B cell (primary cell): ENCODE data around the gene JMJD6. TPM values are rescaled to one million over a fixed set of nuclear protein-coding genes. Genes with fewer than 3 reads are reported as not detected.

ENCODE experiments used
- ATAC-seq: fragments of 200-7000 bp; cut with Tn5 transposase; one replicate; pipeline ENCODE4 v1.10.0; 2021; ENCODE audit warnings: low read depth, mild to moderate bottlenecking, moderate number of reproducible peaks, moderate library complexity
- CTCF ChIA-PET: fragments of 350-600 bp; sonication (Branson Sonifier 250); formaldehyde crosslinking; loops from one replicate; lab custom pipeline; 2021; ENCODE audit warnings: antibody characterized with exemption, inconsistent platforms; lab: Charles Lee
- POLR2A ChIA-PET: fragments of 350-600 bp; sonication (Branson Sonifier 250); formaldehyde crosslinking; loops from one replicate; lab custom pipeline; 2021; ENCODE audit warnings: antibody characterized with exemption; lab: Charles Lee
- DNase-seq: peaks from one replicate; pipeline ENCODE4 v3.0.0; 2013
- H2AFZ ChIP-seq: 2 replicates; pipeline ENCODE4 v1.6.1; 2012; ENCODE audit warnings: mild to moderate bottlenecking, low read depth, low read length; ENCODE audit not compliant: insufficient read depth, poor library complexity, severe bottlenecking
- H3K27ac ChIP-seq, 2 donors: 1 replicate in 1 of 2; 2 replicates in 1 of 2; pipeline ENCODE4 v1.5.1; 2012 to 2013; ENCODE audit warnings: low read length in 2 of 2, mild to moderate bottlenecking in 2 of 2, moderate library complexity in 1 of 2
- H3K27me3 ChIP-seq, 4 experiments: fragments of 200-600 bp in 1 of 4; sonication (generic) in 1 of 4; replicated peaks in 1 of 4; 1 replicate in 2 of 4; 2 replicates in 2 of 4; pipeline versions ENCODE4 v1.6.1 to v1.7.0; 2013 to 2016; ENCODE audit warnings: low read length in 3 of 4, mild to moderate bottlenecking in 2 of 4, mixed read lengths in 1 of 4, moderate library complexity in 1 of 4; ENCODE audit not compliant: insufficient read depth in 4 of 4, control insufficient read depth in 3 of 4; ENCODE audit errors: control extremely low read depth in 1 of 4
- H3K36me3 ChIP-seq, 2 experiments: replicated peaks in 1 of 2; 1 replicate in 1 of 2; 2 replicates in 1 of 2; pipeline versions ENCODE4 v1.6.1 to v1.7.1; 2013; ENCODE audit warnings: low read length in 1 of 2; ENCODE audit not compliant: insufficient read depth in 2 of 2, control insufficient read depth in 1 of 2; ENCODE audit errors: control extremely low read depth in 1 of 2, extremely low read depth in 1 of 2
- H3K4me1 ChIP-seq, 2 donors: fragments of 200-600 bp in 1 of 2; sonication (generic) in 1 of 2; 1 replicate in 1 of 2; 2 replicates in 1 of 2; pipeline versions ENCODE4 v1.5.1 to v1.6.1; 2013 to 2017; ENCODE audit warnings: low read length in 2 of 2; ENCODE audit not compliant: control insufficient read depth in 2 of 2, insufficient read depth in 2 of 2
- H3K4me2 ChIP-seq: replicated peaks from 2 replicates; pipeline ENCODE3; 2012; ENCODE audit warnings: mild to moderate bottlenecking, low read depth, low read length; ENCODE audit not compliant: poor library complexity, severe bottlenecking
- H3K4me3 ChIP-seq, 5 experiments: fragments of 200-600 bp in 1 of 5; sonication (generic) in 1 of 5; 1 replicate in 3 of 5; 2 replicates in 2 of 5; pipeline versions ENCODE4 v1.5.1 to v1.7.0; 2011 to 2016; ENCODE audit warnings: low read length in 4 of 5, mild to moderate bottlenecking in 4 of 5, low read depth in 2 of 5, control low read depth in 1 of 5, moderate library complexity in 1 of 5; ENCODE audit not compliant: insufficient read depth in 1 of 5; ENCODE audit errors: control extremely low read depth in 1 of 5, extremely low read depth in 1 of 5
- H3K79me2 ChIP-seq: fragments of 200-600 bp; sonication (generic); one replicate; pipeline ENCODE4 v1.6.0; 2016; ENCODE audit warnings: low read length; ENCODE audit not compliant: control insufficient read depth, insufficient read depth
- H3K9ac ChIP-seq: fragments of 200-600 bp; sonication (generic); 2 replicates; pipeline ENCODE4 v1.6.1; 2017; ENCODE audit warnings: mild to moderate bottlenecking, low read length, moderate library complexity
- H3K9me3 ChIP-seq, 3 donors: one replicate each; pipeline versions ENCODE4 v1.6.1 to v1.7.1; 2013; ENCODE audit warnings: low read length in 2 of 3; ENCODE audit not compliant: control insufficient read depth in 2 of 3, insufficient read depth in 1 of 3; ENCODE audit errors: control extremely low read depth in 1 of 3
- H4K20me1 ChIP-seq: 2 replicates; pipeline ENCODE4 v1.6.0; 2012; ENCODE audit warnings: mild to moderate bottlenecking, low read length; ENCODE audit not compliant: insufficient read depth, control insufficient read depth, poor library complexity, severe bottlenecking
- H3K27ac Mint-ChIP-seq: one replicate; pipeline ENCODE4 v1.8.0; 2021; ENCODE audit warnings: mixed read lengths
- H3K27me3 Mint-ChIP-seq: one replicate; pipeline ENCODE4 v1.8.0; 2021; ENCODE audit warnings: mixed read lengths
- H3K4me1 Mint-ChIP-seq: one replicate; pipeline ENCODE4 v1.8.0; 2021; ENCODE audit warnings: mixed read lengths
- H3K4me3 Mint-ChIP-seq: one replicate; pipeline ENCODE4 v1.8.0; 2021; ENCODE audit warnings: mixed read lengths
- H3K9me3 Mint-ChIP-seq: one replicate; pipeline ENCODE4 v1.8.0; 2022; ENCODE audit warnings: mixed read lengths; ENCODE audit not compliant: insufficient read depth
- CTCF ChIP-seq: fragments of 200-600 bp; IDR thresholded peaks from one replicate; pipeline ENCODE4 v1.8.0; 2022; ENCODE audit warnings: antibody characterized with exemption, mild to moderate bottlenecking
- EZH2 ChIP-seq: IDR thresholded peaks from 2 replicates; pipeline ENCODE4 v1.6.1; 2012; ENCODE audit warnings: borderline replicate concordance, low read depth, mild to moderate bottlenecking, moderate library complexity, low read length; ENCODE audit not compliant: insufficient read depth, poor library complexity, severe bottlenecking
- WGBS: methylation state at CpG from one replicate; pipeline ENCODE4 v1.1.5; 2013; ENCODE audit warnings: missing lambda C conversion rate; ENCODE audit not compliant: insufficient coverage; 5-methylcytosine and 5-hydroxymethylcytosine counted together
- intact Hi-C: fragments of 100-400 bp; cut with micrococcal nuclease; formaldehyde crosslinking; loops from one replicate; pipeline ENCODE4 v1.10.0; 2022
- polyA plus RNA-seq: library from polyadenylated mRNA; depleted of rRNA; stranded (reverse); fragments of >200 nt; gene quantifications from 2 replicates; pipeline ENCODE4 v1.2.3, GENCODE V29; 2012
- total RNA-seq, 2 donors: library from RNA; stranded (reverse); fragments of 120-200 nt in 1 of 2; gene quantifications; 1 replicate in 1 of 2; 2 replicates in 1 of 2; pipeline versions ENCODE4 v1.2.3 to v1.2.4, GENCODE V29; 2013 to 2022

Gene JMJD6
- total and polyA plus RNA-seq, 2 donors (not counting 1 experiment from before 2014, with no cell fraction given), result 38.2 to 45.0 TPM

GRCh38 chr17:76775021-76775600 lies 48.7 kb upstream of the JMJD6 start:
- TF ChIP-seq CTCF (no peak), EZH2 (no peak)
- Histone ChIP-seq H3K27me3 (no peaks in the 10 kb centered on the region), H3K9ac (no peak overlapping the region), H3K4me2 (no peak overlapping the region), H3K36me3 (peaks cover 8 to 52% of the 10 kb centered on the region in 2 experiments), H3K9me3 (no peaks in the 10 kb centered on the region), H3K79me2 (no peaks in the 10 kb centered on the region), H4K20me1 (no peaks in the 10 kb centered on the region), H3K4me1 (no peaks in the 10 kb centered on the region), H3K27ac (no peak overlapping the region), H3K4me3 (no peak overlapping the region), H2AFZ (no peak overlapping the region)
- no peak for ATAC-seq
- H3K4me1 Mint-ChIP-seq, result peaks cover 4% of the 10 kb centered on the region
- H3K4me3 Mint-ChIP-seq, result no peak overlapping the region
- no peak overlapping the region for H3K27ac Mint-ChIP-seq
- no peak for DNase-seq
- WGBS, result 95% methylated on average over 7 of the region's 10 CpGs
- no peaks in the 10 kb centered on the region for H3K27me3 Mint-ChIP-seq
- H3K9me3 Mint-ChIP-seq, result no peaks in the 10 kb centered on the region
- ChIA-PET CTCF (no interaction called here), POLR2A (no interaction called here)
- intact Hi-C loops, result no loop called here

- Mint-ChIP-seq H3K4me1 (peaks cover 4% of the 10 kb centered on the region), H3K27ac (no peak overlapping the region), H3K9me3 (no peaks in the 10 kb centered on the region), H3K27me3 (no peaks in the 10 kb centered on the region), H3K4me3 (no peak overlapping the region)
- 100% methylated on average over 6 of the region's 6 CpGs for WGBS
- TF ChIP-seq CTCF, result no peak
- Histone ChIP-seq H3K79me2 (no peaks in the 10 kb centered on the region), H3K27me3 (no peaks in the 10 kb centered on the region), H3K9me3 (peaks cover 0 to 3% (median 2%) of the 10 kb centered on the region in 3 donors), H3K4me2 (no peak overlapping the region), H3K4me1 (no peaks in the 10 kb centered on the region), H3K36me3 (peaks cover 4 to 57% of the 10 kb centered on the region in 2 experiments), H2AFZ (no peak overlapping the region), H3K4me3 (no peak overlapping the region), H3K9ac (no peak overlapping the region), H3K27ac (no peak overlapping the region), H4K20me1 (no peaks in the 10 kb centered on the region)
- POLR2A ChIA-PET, result no interaction called here
- intact Hi-C loops, result no loop called here
- DNase-seq (no peak), ATAC-seq (no peak)
- CTCF ChIA-PET, result interaction anchor here (1.1 kb wide), 1 partner anchor 26 kb away, joined by 3 read pairs; no protein-coding TSS in a partner anchor
These were observed 46.6 kb upstream of the JMJD6 start for GRCh38 chr17:76772842-76773525.
